Cardiac muscle cell (in vitro differentiated cells and primary cell): ENCODE data around the gene TSPAN9. TPM values are rescaled to one million over a fixed set of nuclear protein-coding genes. Genes with fewer than 3 reads are reported as not detected.

Source experiments
- DNase-seq, 2 donors: peaks; one replicate each; pipeline versions ENCODE4 v3.0.0 to v3.0.0-alpha.2; 2010 to 2017; ENCODE audit warnings: low read depth in 1 of 2, low spot score in 1 of 2
- H3K27ac ChIP-seq: fragments of 200-600 bp; sonication (generic); 2 replicates; pipeline ENCODE4 v1.5.1; 2016
- H3K27me3 ChIP-seq: fragments of 200-600 bp; sonication (generic); 2 replicates; pipeline ENCODE4 v1.6.0; 2016; ENCODE audit warnings: control low read depth
- H3K36me3 ChIP-seq: fragments of 200-600 bp; sonication (generic); 2 replicates; pipeline ENCODE4 v1.5.1; 2016; ENCODE audit warnings: control low read depth
- H3K4me1 ChIP-seq: fragments of 200-600 bp; sonication (generic); 2 replicates; pipeline ENCODE4 v1.8.1; 2017; ENCODE audit warnings: low read depth, mild to moderate bottlenecking, mixed run types
- H3K4me3 ChIP-seq: fragments of 200-600 bp; sonication (generic); 2 replicates; pipeline ENCODE4 v1.5.1; 2016; ENCODE audit warnings: mild to moderate bottlenecking
- H3K9me3 ChIP-seq: fragments of 200-600 bp; sonication (generic); 2 replicates; pipeline ENCODE4 v1.5.1; 2017; ENCODE audit warnings: low read depth, mild to moderate bottlenecking, control low read depth
- polyA plus RNA-seq: library from polyadenylated mRNA; unstranded; fragments of >200 nt; fragmentation: Nextera tagmentation; extraction: Ambion mirVana; gene quantifications from 2 replicates; pipeline ENCODE4 v1.2.1, GENCODE V29; 2016
- total RNA-seq: library from RNA; depleted of rRNA; stranded (reverse); fragments of >200 nt; gene quantifications from 2 replicates; pipeline ENCODE4 v1.2.3, GENCODE V29; 2016
- TF ChIP-seq, protein P1 (sequence below): IDR thresholded peaks from 2 replicates; pipeline ENCODE4 v1.5.1; 2012; ENCODE audit warnings: low read depth, mild to moderate bottlenecking, low read length

TSPAN9 gene
- total and polyA plus RNA-seq, 2 experiments from 2014 or later, result 13.3 to 199 TPM

DNA sequence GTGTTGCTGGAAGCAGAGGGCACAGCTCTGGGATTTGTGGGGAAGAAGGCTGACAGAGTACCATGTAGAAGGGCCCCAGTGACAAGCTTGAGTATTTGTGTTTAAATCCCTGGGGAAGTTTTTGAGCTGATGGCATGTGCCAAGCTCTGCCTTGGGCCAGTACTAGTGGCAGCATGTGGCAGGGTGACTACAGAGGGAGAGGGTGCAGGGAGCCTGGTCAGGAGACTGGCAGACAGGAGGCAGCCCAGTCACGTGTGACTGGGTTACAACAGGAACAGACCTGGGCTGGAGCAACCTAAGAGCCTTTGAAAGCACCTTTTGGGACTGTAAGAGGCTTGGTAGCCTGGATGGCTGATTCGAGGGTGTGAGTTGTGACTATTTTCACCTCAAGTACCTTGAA, 112.1 kb downstream of the TSPAN9 start:
- no peaks in the 10 kb centered on the region for H3K36me3 ChIP-seq
- peaks cover 53% of the 10 kb centered on the region for H3K4me1 ChIP-seq
- H3K4me3 ChIP-seq, result no peak overlapping the region
- H3K27me3 ChIP-seq, result no peaks in the 10 kb centered on the region
- DNase-seq, result no peak
- H3K9me3 ChIP-seq, result no peaks in the 10 kb centered on the region
- no peak overlapping the region for H3K27ac ChIP-seq
- TF ChIP-seq, protein P1, sequence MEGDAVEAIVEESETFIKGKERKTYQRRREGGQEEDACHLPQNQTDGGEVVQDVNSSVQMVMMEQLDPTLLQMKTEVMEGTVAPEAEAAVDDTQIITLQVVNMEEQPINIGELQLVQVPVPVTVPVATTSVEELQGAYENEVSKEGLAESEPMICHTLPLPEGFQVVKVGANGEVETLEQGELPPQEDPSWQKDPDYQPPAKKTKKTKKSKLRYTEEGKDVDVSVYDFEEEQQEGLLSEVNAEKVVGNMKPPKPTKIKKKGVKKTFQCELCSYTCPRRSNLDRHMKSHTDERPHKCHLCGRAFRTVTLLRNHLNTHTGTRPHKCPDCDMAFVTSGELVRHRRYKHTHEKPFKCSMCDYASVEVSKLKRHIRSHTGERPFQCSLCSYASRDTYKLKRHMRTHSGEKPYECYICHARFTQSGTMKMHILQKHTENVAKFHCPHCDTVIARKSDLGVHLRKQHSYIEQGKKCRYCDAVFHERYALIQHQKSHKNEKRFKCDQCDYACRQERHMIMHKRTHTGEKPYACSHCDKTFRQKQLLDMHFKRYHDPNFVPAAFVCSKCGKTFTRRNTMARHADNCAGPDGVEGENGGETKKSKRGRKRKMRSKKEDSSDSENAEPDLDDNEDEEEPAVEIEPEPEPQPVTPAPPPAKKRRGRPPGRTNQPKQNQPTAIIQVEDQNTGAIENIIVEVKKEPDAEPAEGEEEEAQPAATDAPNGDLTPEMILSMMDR, result no peak

DNA sequence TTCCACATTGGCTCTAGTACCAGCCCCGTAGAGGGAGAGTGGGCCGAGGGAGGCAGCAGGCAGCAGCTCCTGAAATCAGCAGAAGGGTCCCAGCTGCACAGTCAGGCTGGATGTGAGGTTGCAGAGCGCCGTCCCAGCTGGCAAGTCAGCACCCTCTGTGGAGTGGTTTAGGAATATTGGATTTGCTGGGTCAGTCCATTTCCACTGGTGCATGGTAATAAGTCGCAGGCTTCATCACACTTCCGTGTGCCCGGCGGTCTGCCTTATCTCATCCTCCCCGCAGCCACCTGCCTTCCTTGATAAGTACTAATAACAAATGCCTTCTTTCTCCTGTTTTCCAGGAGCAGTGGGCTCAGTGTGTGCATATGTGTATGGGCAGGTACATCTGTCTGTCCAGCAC, 112.9 kb downstream of the TSPAN9 start:
- H3K27me3 ChIP-seq, result no peaks in the 10 kb centered on the region
- H3K9me3 ChIP-seq, result no peaks in the 10 kb centered on the region
- H3K36me3 ChIP-seq, result no peaks in the 10 kb centered on the region
- no peak for DNase-seq
- H3K27ac ChIP-seq, result no peak overlapping the region
- TF ChIP-seq, protein P1, result no peak
- no peak overlapping the region for H3K4me3 ChIP-seq
- peaks cover 45% of the 10 kb centered on the region for H3K4me1 ChIP-seq

DNA sequence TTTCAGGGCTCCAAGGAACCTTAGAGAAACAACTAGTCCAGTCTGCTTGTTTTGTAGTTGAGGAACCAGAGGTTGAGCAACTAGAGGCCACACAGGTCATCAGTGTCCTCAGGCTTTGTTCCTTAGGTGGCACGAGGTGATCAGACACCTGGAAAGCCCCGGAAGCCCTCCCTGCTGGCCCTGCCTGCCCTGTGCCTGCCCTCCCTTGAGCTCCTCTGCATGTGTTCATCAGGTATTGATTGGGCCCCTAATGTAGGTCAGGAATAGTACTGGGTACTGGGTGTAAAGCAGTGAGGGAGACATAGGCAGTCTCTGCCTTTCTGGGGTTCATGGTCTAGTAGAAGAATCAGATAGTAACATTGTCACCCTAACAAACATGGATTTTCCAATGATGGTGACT, 114.3 kb downstream of the TSPAN9 start:
- TF ChIP-seq, protein P1, result no peak
- H3K27ac ChIP-seq, result no peak overlapping the region
- H3K27me3 ChIP-seq, result no peaks in the 10 kb centered on the region
- H3K4me1 ChIP-seq, result peaks cover 31% of the 10 kb centered on the region
- H3K36me3 ChIP-seq, result no peaks in the 10 kb centered on the region
- DNase-seq, result no peak
- H3K4me3 ChIP-seq, result no peak overlapping the region
- no peaks in the 10 kb centered on the region for H3K9me3 ChIP-seq

DNA sequence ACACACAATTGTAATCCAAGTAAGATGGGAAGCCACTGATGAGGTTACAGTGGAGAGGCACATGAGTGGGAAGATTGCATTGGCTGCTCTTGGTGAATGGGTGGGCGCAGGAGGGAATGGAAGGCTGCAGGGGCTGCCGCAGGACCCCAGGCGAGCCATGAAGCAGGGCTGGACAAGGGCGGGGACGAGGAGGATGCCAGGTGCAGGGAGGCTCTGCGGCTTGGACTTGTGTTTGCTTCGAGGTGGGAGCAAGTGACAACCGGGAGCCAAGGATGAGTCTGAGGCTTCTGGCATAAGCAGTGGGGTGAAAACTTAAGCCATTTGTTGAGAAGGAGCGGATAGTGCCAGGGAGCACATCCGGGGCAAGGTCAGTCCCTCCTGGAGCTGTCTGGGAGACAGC, 115.0 kb downstream of the TSPAN9 start:
- no peak overlapping the region for H3K27ac ChIP-seq
- peaks cover 5% of the 10 kb centered on the region for H3K27me3 ChIP-seq
- H3K36me3 ChIP-seq, result no peaks in the 10 kb centered on the region
- H3K9me3 ChIP-seq, result no peaks in the 10 kb centered on the region
- TF ChIP-seq, protein P1, result no peak
- H3K4me1 ChIP-seq, result peaks cover 24% of the 10 kb centered on the region
- no peak overlapping the region for H3K4me3 ChIP-seq
- no peak for DNase-seq

DNA sequence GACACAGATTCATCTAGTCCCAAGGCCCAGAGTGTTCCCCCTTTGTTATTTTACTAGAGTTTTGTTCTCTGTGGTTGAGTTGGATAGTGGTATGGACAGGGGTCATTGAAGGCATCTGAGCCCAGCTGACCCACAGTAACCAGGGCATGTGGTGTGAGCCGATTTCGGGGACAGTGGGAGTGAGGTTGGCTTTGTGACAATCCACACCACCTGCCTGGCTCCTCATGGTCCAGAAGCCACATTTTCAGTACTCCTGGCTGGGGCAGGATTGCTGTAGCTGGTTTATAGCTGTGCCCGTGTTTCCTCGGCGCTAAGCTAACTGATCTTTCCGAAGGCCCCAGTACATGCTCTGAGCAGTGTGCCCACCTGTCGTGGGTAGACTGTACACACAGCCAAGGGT, 116.0 kb downstream of the TSPAN9 start:
- no peak for DNase-seq
- no peaks in the 10 kb centered on the region for H3K9me3 ChIP-seq
- TF ChIP-seq, protein P1, result no peak
- H3K27ac ChIP-seq, result no peak overlapping the region
- no peak overlapping the region for H3K4me3 ChIP-seq
- H3K36me3 ChIP-seq, result no peaks in the 10 kb centered on the region
- peaks cover 5% of the 10 kb centered on the region for H3K27me3 ChIP-seq
- H3K4me1 ChIP-seq, result peaks cover 19% of the 10 kb centered on the region

DNA sequence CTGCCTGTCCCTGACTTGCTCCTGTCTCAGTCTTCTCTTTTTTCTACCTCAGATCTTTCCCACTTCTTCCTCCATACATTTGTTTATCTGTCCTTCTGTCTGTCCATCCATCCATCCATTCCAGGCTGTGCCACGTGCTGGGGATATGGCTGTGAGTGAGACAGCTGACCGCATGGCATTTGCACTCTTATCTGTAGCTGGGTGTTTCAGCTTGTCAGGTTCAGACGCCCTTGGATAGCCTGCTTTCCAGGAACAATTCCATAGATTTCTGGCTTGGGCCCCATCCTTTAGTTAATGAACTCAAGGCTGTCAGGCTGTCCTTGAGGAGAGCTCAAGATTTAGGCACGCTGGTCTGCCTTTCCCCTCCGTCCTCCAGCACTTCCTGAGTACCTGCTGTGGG, 116.6 kb downstream of the TSPAN9 start:
- Histone ChIP-seq H3K27me3 (peaks cover 5% of the 10 kb centered on the region), H3K4me1 (peaks cover 19% of the 10 kb centered on the region), H3K36me3 (no peaks in the 10 kb centered on the region), H3K27ac (no peak overlapping the region), H3K4me3 (no peak overlapping the region), H3K9me3 (no peaks in the 10 kb centered on the region)
- TF ChIP-seq, protein P1, result no peak
- no peak for DNase-seq
